ENCODE results near the gene ZNF365. TPM values are rescaled to one million over a fixed set of nuclear protein-coding genes. Genes with fewer than 3 reads are reported as not detected.

The ZNF365 gene, protein sequence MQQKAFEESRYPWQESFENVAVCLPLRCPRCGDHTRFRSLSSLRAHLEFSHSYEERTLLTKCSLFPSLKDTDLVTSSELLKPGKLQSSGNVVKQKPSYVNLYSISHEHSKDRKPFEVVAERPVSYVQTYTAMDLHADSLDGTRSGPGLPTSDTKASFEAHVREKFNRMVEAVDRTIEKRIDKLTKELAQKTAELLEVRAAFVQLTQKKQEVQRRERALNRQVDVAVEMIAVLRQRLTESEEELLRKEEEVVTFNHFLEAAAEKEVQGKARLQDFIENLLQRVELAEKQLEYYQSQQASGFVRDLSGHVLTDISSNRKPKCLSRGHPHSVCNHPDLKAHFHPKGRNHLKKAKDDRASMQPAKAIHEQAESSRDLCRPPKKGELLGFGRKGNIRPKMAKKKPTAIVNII
- total RNA-seq (2022): 4.0 and 4.3 TPM in 2 replicates
- percentile 50 among the genes with signal in this experiment for Bru-seq, nascent RNA
- percentile 61 among the genes with signal in this experiment for BruChase-seq, experiment 1, labeled RNA remaining after a 6-hour chase
- percentile 87 among the genes with signal in this experiment for BruChase-seq, experiment 2, labeled RNA remaining after a 2-hour chase
- long read RNA-seq: 0 reads

DNA sequence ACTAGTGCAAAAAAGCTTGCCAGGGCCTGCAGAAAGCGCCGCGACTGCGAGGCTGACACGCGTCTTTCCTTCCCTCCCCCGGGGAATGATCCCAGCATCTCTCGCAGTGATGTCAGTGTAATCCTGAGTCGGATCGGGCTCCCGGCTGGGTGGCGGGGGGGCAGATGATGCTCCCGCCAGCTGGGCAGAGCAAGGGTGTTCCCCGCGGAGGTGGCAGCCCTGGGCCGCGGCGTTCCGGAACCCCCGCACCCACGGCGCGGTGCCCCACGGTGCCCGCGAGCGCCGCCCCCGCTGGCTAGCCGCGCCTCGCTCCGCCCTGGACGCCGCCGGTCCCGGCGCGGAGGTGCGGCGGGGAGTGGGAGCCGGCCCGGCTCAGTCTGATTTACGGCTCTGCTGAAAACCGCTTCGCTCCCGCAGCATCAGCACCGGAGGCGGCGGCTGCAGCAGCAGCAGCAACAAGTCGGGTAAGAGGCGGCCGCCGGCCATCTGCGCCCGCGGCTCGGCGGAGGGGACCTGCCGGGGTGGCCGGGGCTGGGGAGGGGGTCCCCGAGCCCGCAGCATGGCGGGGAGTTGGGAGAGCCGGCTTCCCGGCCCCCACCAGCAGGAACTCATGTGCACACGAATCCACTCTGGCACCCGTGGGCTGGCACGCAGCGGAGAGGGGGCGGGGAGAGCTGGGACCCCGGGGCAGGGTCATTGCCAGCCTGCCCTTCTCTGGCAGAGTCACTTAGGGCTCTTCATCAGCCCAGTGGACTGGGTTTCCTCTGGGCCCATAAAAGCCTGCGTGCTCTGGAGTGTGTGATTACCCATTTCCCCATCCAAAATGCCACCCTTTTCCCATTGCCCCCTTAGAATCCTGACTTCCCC lies at the start of gene ZNF365:
Gene ZNF365 (plus strand): TSS at position 375 of the 867 bp plus-strand sequence. CDS start 1,825 bp downstream, outside the sequence.
- H3K4me1 Mint-ChIP-seq (ENCODE audit: low read depth, unreplicated experiment): peaks cover 14% of the 10 kb centered on the region
- peak within 1 kb of the TSS; percentile 62 for H3K27ac Mint-ChIP-seq (ENCODE audit: unreplicated experiment)
- H3K9me3 Mint-ChIP-seq (ENCODE audit: low read depth, unreplicated experiment): no peaks in the 10 kb centered on the region
- BruUV-seq (replicated peaks): no TSS peak
- intact Hi-C loops (cut with micrococcal nuclease; ENCODE audit: unreplicated experiment): no loop called here
- TF ChIP-seq, protein P1, sequence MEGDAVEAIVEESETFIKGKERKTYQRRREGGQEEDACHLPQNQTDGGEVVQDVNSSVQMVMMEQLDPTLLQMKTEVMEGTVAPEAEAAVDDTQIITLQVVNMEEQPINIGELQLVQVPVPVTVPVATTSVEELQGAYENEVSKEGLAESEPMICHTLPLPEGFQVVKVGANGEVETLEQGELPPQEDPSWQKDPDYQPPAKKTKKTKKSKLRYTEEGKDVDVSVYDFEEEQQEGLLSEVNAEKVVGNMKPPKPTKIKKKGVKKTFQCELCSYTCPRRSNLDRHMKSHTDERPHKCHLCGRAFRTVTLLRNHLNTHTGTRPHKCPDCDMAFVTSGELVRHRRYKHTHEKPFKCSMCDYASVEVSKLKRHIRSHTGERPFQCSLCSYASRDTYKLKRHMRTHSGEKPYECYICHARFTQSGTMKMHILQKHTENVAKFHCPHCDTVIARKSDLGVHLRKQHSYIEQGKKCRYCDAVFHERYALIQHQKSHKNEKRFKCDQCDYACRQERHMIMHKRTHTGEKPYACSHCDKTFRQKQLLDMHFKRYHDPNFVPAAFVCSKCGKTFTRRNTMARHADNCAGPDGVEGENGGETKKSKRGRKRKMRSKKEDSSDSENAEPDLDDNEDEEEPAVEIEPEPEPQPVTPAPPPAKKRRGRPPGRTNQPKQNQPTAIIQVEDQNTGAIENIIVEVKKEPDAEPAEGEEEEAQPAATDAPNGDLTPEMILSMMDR (IDR thresholded peaks at IDR 0.05; ENCODE audit: unreplicated experiment): no peak
- CTCF ChIA-PET: no interaction called here
- peak within 1 kb of the TSS; percentile 71 for H3K4me3 Mint-ChIP-seq (ENCODE audit: low read depth, unreplicated experiment)
- H3K36me3 Mint-ChIP-seq (ENCODE audit: insufficient read depth, unreplicated experiment): peaks cover 16% of the 10 kb centered on the region
- H3K27me3 Mint-ChIP-seq (ENCODE audit: unreplicated experiment): no peaks in the 10 kb centered on the region
- DNase-seq: peak; percentile 56

DNA sequence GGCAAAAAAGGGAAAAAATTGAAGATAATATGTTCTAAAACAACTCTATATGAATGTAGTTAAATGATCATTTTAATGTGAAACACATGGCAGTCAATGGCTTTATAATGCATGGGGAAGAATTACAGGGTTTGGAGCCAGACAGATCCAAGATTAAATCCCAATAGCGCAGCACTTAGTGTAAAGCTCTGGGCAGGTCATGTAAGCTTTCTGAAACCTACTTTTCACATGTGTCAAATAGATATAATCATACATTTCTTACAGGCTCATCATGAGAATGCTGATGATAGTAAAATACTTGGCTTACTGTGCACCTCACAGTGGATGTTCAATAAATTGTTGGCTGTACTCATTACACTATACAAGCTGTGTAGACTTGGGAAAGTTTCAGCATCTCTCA lies 48.0 kb upstream of the ZNF365 start:
- BruUV-seq (replicated peaks): no TSS peak
- TF ChIP-seq, protein P1 (IDR thresholded peaks at IDR 0.05; ENCODE audit: unreplicated experiment): no peak
- Mint-ChIP-seq H3K4me3 (ENCODE audit: low read depth, unreplicated experiment) (no peak overlapping the region), H3K27ac (ENCODE audit: unreplicated experiment) (no peak overlapping the region), H3K9me3 (ENCODE audit: low read depth, unreplicated experiment) (peaks cover 8% of the 10 kb centered on the region), H3K4me1 (ENCODE audit: low read depth, unreplicated experiment) (no peaks in the 10 kb centered on the region), H3K36me3 (ENCODE audit: insufficient read depth, unreplicated experiment) (no peaks in the 10 kb centered on the region), H3K27me3 (ENCODE audit: unreplicated experiment) (no peaks in the 10 kb centered on the region)
- intact Hi-C loops (cut with micrococcal nuclease; ENCODE audit: unreplicated experiment): no loop called here
- no peak for DNase-seq
- CTCF ChIA-PET: no interaction called here

DNA sequence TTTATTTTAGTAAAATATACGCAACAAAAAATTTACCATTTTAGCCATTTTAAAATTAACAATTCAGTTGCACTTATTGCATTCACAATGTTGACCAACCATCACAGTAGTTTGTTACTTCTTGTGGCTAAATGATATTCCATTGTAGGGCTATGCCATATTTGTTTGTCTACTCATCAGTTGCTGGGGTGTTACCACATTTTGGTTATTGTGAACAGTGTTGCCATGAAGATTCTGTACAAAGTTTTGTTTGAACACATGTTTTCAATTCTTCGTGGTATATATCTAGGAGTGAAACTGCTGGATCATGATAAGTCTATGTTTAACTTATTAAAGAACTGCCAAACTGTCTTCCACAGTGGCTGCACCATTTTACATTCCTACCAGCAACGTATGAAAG lies 46.3 kb upstream of the ZNF365 start:
- Mint-ChIP-seq H3K4me3 (ENCODE audit: low read depth, unreplicated experiment) (no peak overlapping the region), H3K4me1 (ENCODE audit: low read depth, unreplicated experiment) (no peaks in the 10 kb centered on the region), H3K27me3 (ENCODE audit: unreplicated experiment) (no peaks in the 10 kb centered on the region), H3K27ac (ENCODE audit: unreplicated experiment) (no peak overlapping the region), H3K9me3 (ENCODE audit: low read depth, unreplicated experiment) (peaks cover 11% of the 10 kb centered on the region), H3K36me3 (ENCODE audit: insufficient read depth, unreplicated experiment) (no peaks in the 10 kb centered on the region)
- CTCF ChIA-PET: no interaction called here
- no peak for DNase-seq
- BruUV-seq (replicated peaks): no TSS peak
- TF ChIP-seq, protein P1 (IDR thresholded peaks at IDR 0.05; ENCODE audit: unreplicated experiment): no peak
- intact Hi-C loops (cut with micrococcal nuclease; ENCODE audit: unreplicated experiment): no loop called here

DNA sequence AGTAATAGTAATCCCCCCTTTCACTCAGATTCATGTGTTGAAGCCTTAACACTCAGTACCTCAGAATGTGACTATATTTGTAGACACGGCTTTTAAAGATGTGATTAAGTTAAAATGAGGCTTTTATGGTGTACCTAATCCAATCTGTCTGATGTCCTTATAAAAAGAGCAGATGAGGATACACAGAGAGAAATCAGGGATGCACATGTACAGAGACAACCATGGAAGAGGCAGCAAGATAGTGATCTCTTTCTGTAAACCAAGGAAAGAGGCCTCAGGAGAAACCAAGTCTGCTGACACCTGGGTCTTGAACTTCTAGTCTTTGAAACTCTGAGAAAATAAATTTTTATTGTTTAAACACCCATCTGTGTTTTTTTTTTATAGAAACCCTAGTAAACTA lies 44.0 kb upstream of the ZNF365 start:
- CTCF ChIA-PET: no interaction called here
- TF ChIP-seq, protein P1 (IDR thresholded peaks at IDR 0.05; ENCODE audit: unreplicated experiment): no peak
- no peak overlapping the region for H3K4me3 Mint-ChIP-seq (ENCODE audit: low read depth, unreplicated experiment)
- no peak overlapping the region for H3K27ac Mint-ChIP-seq (ENCODE audit: unreplicated experiment)
- no peak for DNase-seq
- BruUV-seq (replicated peaks): no TSS peak
- intact Hi-C loops (cut with micrococcal nuclease; ENCODE audit: unreplicated experiment): no loop called here
- peaks cover 4% of the 10 kb centered on the region for H3K4me1 Mint-ChIP-seq (ENCODE audit: low read depth, unreplicated experiment)
- no peaks in the 10 kb centered on the region for H3K27me3 Mint-ChIP-seq (ENCODE audit: unreplicated experiment)
- H3K9me3 Mint-ChIP-seq (ENCODE audit: low read depth, unreplicated experiment): peaks cover 15% of the 10 kb centered on the region
- H3K36me3 Mint-ChIP-seq (ENCODE audit: insufficient read depth, unreplicated experiment): no peaks in the 10 kb centered on the region
